Endothelial cell of umbilical vein (primary cell): ENCODE measurements around the gene SULT1C2. TPM values are rescaled to one million over a fixed set of nuclear protein-coding genes. Genes with fewer than 3 reads are reported as not detected.

Experiments
- BruUV-seq: library from RNA; stranded (reverse); fragments of 400-500 nt; replicated peaks from 2 replicates; lab custom pipeline; 2021; lab: Mats Ljungman, UMichigan
- CTCF ChIA-PET: fragments of 300-600, 350-600 bp; sonication (Branson Sonifier 250); formaldehyde crosslinking; loops from one replicate; lab custom pipeline; 2021; ENCODE audit warnings: antibody characterized with exemption, inconsistent platforms; lab: Charles Lee
- POLR2A ChIA-PET: fragments of 300-600, 350-600 bp; sonication (Branson Sonifier 250); formaldehyde crosslinking; loops from one replicate; lab custom pipeline; 2021; ENCODE audit warnings: antibody characterized with exemption, inconsistent platforms; lab: Charles Lee
- DNase-seq: peaks from one replicate; pipeline ENCODE4 v3.0.0-alpha.2; 2011; ENCODE audit warnings: low read depth, low spot score
- FAIRE-seq: peaks from 2 replicates; lab custom pipeline; 2011; peaks lifted over from hg19 to GRCh38; lab: Jason Lieb, UNC
- H2AFZ ChIP-seq: 2 replicates; pipeline ENCODE4 v1.6.0; 2012; ENCODE audit warnings: low read depth, low read length, control low read depth, inconsistent platforms
- H3K27ac ChIP-seq: 2 replicates; pipeline ENCODE4 v1.5.1; 2011; ENCODE audit warnings: low read depth, mild to moderate bottlenecking, control low read depth, low read length, moderate library complexity; ENCODE audit not compliant: insufficient read depth
- H3K27me3 ChIP-seq, 2 experiments: 2 replicates each; pipeline versions ENCODE4 v1.6.0 to v1.6.1; 2011; ENCODE audit warnings: low read length in 2 of 2, mixed read lengths in 1 of 2; ENCODE audit not compliant: control insufficient read depth in 2 of 2, insufficient read depth in 2 of 2
- H3K36me3 ChIP-seq, 2 experiments: 2 replicates in 1 of 2; 3 replicates in 1 of 2; pipeline ENCODE4 v1.5.1; 2011; ENCODE audit warnings: low read length in 2 of 2, mild to moderate bottlenecking in 1 of 2, moderate library complexity in 1 of 2; ENCODE audit not compliant: control insufficient read depth in 2 of 2, insufficient read depth in 2 of 2; ENCODE audit errors: extremely low read depth in 1 of 2
- H3K4me1 ChIP-seq: 3 replicates; pipeline ENCODE4 v1.5.1; 2011; ENCODE audit warnings: mild to moderate bottlenecking, low read length; ENCODE audit not compliant: control insufficient read depth, insufficient read depth; ENCODE audit errors: extremely low read depth
- H3K4me2 ChIP-seq: 2 replicates; pipeline ENCODE4 v1.6.1; 2011; ENCODE audit warnings: low read length, control low read depth, mixed read lengths; ENCODE audit not compliant: insufficient read depth
- H3K4me3 ChIP-seq, 3 experiments: fragments of 200-600 bp in 1 of 3; sonication (generic), shearing (Covaris generic) in 1 of 3; replicated peaks in 1 of 3; 2 replicates each; pipeline ENCODE4 v1.5.1; 2011 to 2016; ENCODE audit warnings: control low read depth in 3 of 3, low read length in 3 of 3, mild to moderate bottlenecking in 2 of 3, inconsistent platforms in 1 of 3, low read depth in 1 of 3, moderate library complexity in 1 of 3; ENCODE audit not compliant: insufficient read depth in 1 of 3
- H3K79me2 ChIP-seq: 2 replicates; pipeline ENCODE4 v1.6.0; 2012; ENCODE audit warnings: low read length, inconsistent platforms; ENCODE audit not compliant: control insufficient read depth, insufficient read depth
- H3K9ac ChIP-seq: replicated peaks from 2 replicates; pipeline ENCODE3; 2011; ENCODE audit warnings: low read length, control low read depth; ENCODE audit not compliant: insufficient read depth; ENCODE audit errors: extremely low read depth
- H3K9me1 ChIP-seq: replicated peaks from 3 replicates; pipeline ENCODE4 v1.6.0; 2011; ENCODE audit warnings: mild to moderate bottlenecking, low read length; ENCODE audit not compliant: control insufficient read depth, insufficient read depth; ENCODE audit errors: extremely low read depth
- H3K9me3 ChIP-seq: replicated peaks from 2 replicates; pipeline ENCODE4 v1.5.1; 2012; ENCODE audit warnings: low read length, inconsistent platforms; ENCODE audit not compliant: control insufficient read depth, insufficient read depth
- H4K20me1 ChIP-seq: replicated peaks from 2 replicates; pipeline ENCODE3; 2011; ENCODE audit warnings: mild to moderate bottlenecking, low read length; ENCODE audit not compliant: control insufficient read depth, insufficient read depth; ENCODE audit errors: extremely low read depth
- EZH2 ChIP-seq: IDR thresholded peaks from 2 replicates; pipeline ENCODE4 v1.6.1; 2012; ENCODE audit warnings: borderline replicate concordance, low read depth, mild to moderate bottlenecking, moderate library complexity, low read length, inconsistent platforms; ENCODE audit not compliant: severe bottlenecking
- FOS ChIP-seq: IDR thresholded peaks from 2 replicates; pipeline ENCODE4 v1.6.1; 2011; ENCODE audit warnings: mild to moderate bottlenecking, low read length, moderate library complexity, borderline replicate concordance; ENCODE audit not compliant: insufficient read depth
- GATA2 ChIP-seq: IDR thresholded peaks from 2 replicates; pipeline ENCODE4 v1.7.0; 2011; ENCODE audit warnings: low read depth, mild to moderate bottlenecking, moderate library complexity, mixed read lengths, low read length; ENCODE audit not compliant: insufficient read length, insufficient read depth
- JUN ChIP-seq: IDR thresholded peaks from 2 replicates; pipeline ENCODE4 v1.6.1; 2011; ENCODE audit warnings: borderline replicate concordance, low read depth; ENCODE audit not compliant: insufficient read length, insufficient read depth
- MYC ChIP-seq: IDR thresholded peaks from one replicate; pipeline ENCODE4 v1.6.1; 2011; ENCODE audit warnings: mild to moderate bottlenecking, low read depth, low read length
- POLR2A ChIP-seq: IDR thresholded peaks from 2 replicates; pipeline ENCODE4 v1.6.1; 2012; ENCODE audit warnings: low read depth, mild to moderate bottlenecking, control low read depth, low read length
- POLR2AphosphoS5 ChIP-seq: IDR thresholded peaks from 2 replicates; pipeline ENCODE4 v1.6.1; 2012; ENCODE audit warnings: low read depth, mild to moderate bottlenecking, control low read depth, low read length, moderate library complexity; ENCODE audit not compliant: insufficient read depth
- dilution Hi-C: fragments of 300-500 bp; cut with MboI; formaldehyde crosslinking; loops from one replicate; pipeline ENCODE4 v1.15.0; 2019; ENCODE audit warnings: low sequenced_read_pairs; ENCODE audit not compliant: extremely low pct_ligation_motif_present
- intact Hi-C: fragments of 100-400 bp; cut with micrococcal nuclease; formaldehyde crosslinking; loops from one replicate; pipeline ENCODE4 v1.10.0; 2022
- polyA plus RNA-seq, 4 experiments: library from polyadenylated mRNA; depleted of rRNA in 3 of 4; stranded (reverse) in 3 of 4; unstranded in 1 of 4; fragments of >200 nt; gene quantifications; 2 replicates each; pipeline versions ENCODE4 v1.2.1 to v1.2.3, GENCODE V29; 2011 to 2012; ENCODE audit warnings: missing spikeins in 1 of 4
- total RNA-seq: library from RNA; stranded (reverse); gene quantifications from 2 replicates; pipeline ENCODE4 v1.2.3, GENCODE V29; 2021
- TF ChIP-seq, protein P1 (sequence below): IDR thresholded peaks from 2 replicates; pipeline ENCODE4 v1.6.1; 2011; ENCODE audit not compliant: insufficient read depth, insufficient read length
- TF ChIP-seq, protein P2 (sequence below), 2 donors: IDR thresholded peaks; 1 replicate in 1 of 2; 2 replicates in 1 of 2; pipeline ENCODE4 v1.5.1; 2011; ENCODE audit warnings: low read length in 2 of 2, mild to moderate bottlenecking in 2 of 2, moderate library complexity in 2 of 2, control low read depth in 1 of 2, inconsistent platforms in 1 of 2, low read depth in 1 of 2; ENCODE audit not compliant: insufficient read depth in 1 of 2; ENCODE audit errors: extremely low read depth in 1 of 2

The SULT1C2 gene
- total and polyA plus RNA-seq, 2 donors (not counting 3 experiments of a cell fraction or from before 2014, with no cell fraction given), result not detected

DNA sequence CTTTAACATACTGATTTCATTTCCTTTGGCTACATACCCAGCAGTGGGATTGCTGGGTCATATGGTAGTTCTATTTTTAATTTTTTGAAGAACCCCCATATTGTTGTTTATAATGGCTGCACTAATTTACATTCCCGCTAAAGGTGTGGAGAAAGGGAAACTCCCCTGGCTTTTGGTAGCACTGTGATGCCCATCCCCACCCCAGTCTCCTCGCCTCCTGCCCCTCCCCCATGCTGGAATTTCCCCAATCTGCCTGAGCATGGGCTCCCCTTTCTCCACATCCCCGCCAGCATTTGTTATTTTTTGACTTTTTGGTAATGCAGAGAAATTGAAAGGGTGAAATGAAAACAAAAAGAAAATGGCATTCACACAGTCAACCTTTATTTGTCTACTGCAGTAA, 59.1 kb downstream of the SULT1C2 start:
- no peak for DNase-seq
- intact Hi-C loops (no loop called here), dilution Hi-C loops (no loop called here)
- Histone ChIP-seq H4K20me1 (no peaks in the 10 kb centered on the region), H3K4me3 (no peak overlapping the region), H3K79me2 (no peaks in the 10 kb centered on the region), H3K9ac (no peak overlapping the region), H3K4me2 (no peak overlapping the region), H3K36me3 (no peaks in the 10 kb centered on the region), H2AFZ (no peak overlapping the region), H3K9me3 (no peaks in the 10 kb centered on the region), H3K27me3 (peaks cover 16 to 27% of the 10 kb centered on the region in 2 experiments), H3K4me1 (no peaks in the 10 kb centered on the region), H3K9me1 (no peaks in the 10 kb centered on the region), H3K27ac (no peak overlapping the region)
- CTCF ChIA-PET, result no interaction called here
- no TSS peak for BruUV-seq
- POLR2A ChIA-PET, result no interaction called here
- TF ChIP-seq GATA2, result no peak
- TF ChIP-seq, protein P1, sequence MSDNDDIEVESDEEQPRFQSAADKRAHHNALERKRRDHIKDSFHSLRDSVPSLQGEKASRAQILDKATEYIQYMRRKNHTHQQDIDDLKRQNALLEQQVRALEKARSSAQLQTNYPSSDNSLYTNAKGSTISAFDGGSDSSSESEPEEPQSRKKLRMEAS, result no peak
- no peak for TF ChIP-seq MYC
- no peak for TF ChIP-seq EZH2
- no peak for TF ChIP-seq POLR2A
- TF ChIP-seq, protein P2, sequence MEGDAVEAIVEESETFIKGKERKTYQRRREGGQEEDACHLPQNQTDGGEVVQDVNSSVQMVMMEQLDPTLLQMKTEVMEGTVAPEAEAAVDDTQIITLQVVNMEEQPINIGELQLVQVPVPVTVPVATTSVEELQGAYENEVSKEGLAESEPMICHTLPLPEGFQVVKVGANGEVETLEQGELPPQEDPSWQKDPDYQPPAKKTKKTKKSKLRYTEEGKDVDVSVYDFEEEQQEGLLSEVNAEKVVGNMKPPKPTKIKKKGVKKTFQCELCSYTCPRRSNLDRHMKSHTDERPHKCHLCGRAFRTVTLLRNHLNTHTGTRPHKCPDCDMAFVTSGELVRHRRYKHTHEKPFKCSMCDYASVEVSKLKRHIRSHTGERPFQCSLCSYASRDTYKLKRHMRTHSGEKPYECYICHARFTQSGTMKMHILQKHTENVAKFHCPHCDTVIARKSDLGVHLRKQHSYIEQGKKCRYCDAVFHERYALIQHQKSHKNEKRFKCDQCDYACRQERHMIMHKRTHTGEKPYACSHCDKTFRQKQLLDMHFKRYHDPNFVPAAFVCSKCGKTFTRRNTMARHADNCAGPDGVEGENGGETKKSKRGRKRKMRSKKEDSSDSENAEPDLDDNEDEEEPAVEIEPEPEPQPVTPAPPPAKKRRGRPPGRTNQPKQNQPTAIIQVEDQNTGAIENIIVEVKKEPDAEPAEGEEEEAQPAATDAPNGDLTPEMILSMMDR (IDR thresholded peaks at IDR 0.05; ENCODE audit: extremely low read depth in 1 of 2, insufficient read depth in 1 of 2, low read depth in 1 of 2, low read length in 2 of 2), result no peak
- TF ChIP-seq JUN, result no peak
- no peak for TF ChIP-seq POLR2AphosphoS5
- no peak for TF ChIP-seq FOS
- no peak for FAIRE-seq
